ENCODE results near the gene FAM184B. TPM values are rescaled to one million over a fixed set of nuclear protein-coding genes. Genes with fewer than 3 reads are reported as not detected.

The FAM184B gene
- total and polyA plus RNA-seq, 2 of the 4 experiments (the other 2 are of a cell fraction) = 0.07 to 0.18 TPM

GRCh38 chr4:17807446-17807845 lies 26.0 kb upstream of the FAM184B start:
- H3K14ac ChIP-seq (replicated peaks; ENCODE audit: low read depth, low read length) = no peak overlapping the region; the same call in 1 of the 2 replicates
- in situ Hi-C loops (cut with MboI; ENCODE audit: low sequenced_read_pairs) = loop anchor here (25.0 kb wide), 1 partner anchor 220 kb away; the partner anchor contains the start of gene LAP3
- no TSS peak for BruUV-seq (replicated peaks)
- peak overlapping the region; percentile 14 for H2BK5ac ChIP-seq (ENCODE audit: low read depth, low read length, poor library complexity, severe bottlenecking)
- H4K5ac ChIP-seq (ENCODE audit: low read depth, low read length) = no peak overlapping the region
- H3K4me1 ChIP-seq (ENCODE audit: control insufficient read depth, insufficient read depth, low read length) = peaks cover 2% of the 10 kb centered on the region; the same call in 1 of the 2 replicates
- CTCF ChIA-PET = no interaction called here
- WGBS, 2 experiments (ENCODE audit: extremely low coverage in 2 of 2, insufficient read length in 1 of 2) = no CpG with 5 or more reads among the region's 6 CpGs
- H2AFZ ChIP-seq (replicated peaks; ENCODE audit: low read length, poor library complexity) = no peak overlapping the region
- no peak overlapping the region for H3K18ac ChIP-seq (ENCODE audit: low read depth, low read length)
- peak overlapping the region; percentile 28; the same call in 1 of the 2 replicates for H3K27ac ChIP-seq (ENCODE audit: insufficient read depth, low read length)
- H3K36me3 ChIP-seq (ENCODE audit: control insufficient read depth, insufficient read depth, low read length) = peaks cover 19% of the 10 kb centered on the region
- POLR2A ChIA-PET (ENCODE audit: unreplicated experiment) = no interaction called here
- no peaks in the 10 kb centered on the region for H3K27me3 ChIP-seq (ENCODE audit: control insufficient read depth, insufficient read depth, low read length)
- H2BK15ac ChIP-seq (ENCODE audit: low read depth, low read length) = no peak overlapping the region
- peaks cover 23% of the 10 kb centered on the region; the same call in 1 of the 2 replicates for H4K20me1 ChIP-seq (ENCODE audit: insufficient read depth, low read length)
- no peak for TF ChIP-seq USF2 (IDR thresholded peaks at IDR 0.05; ENCODE audit: low read depth, low read length)
- no peak for TF ChIP-seq MAFK (IDR thresholded peaks at IDR 0.05; ENCODE audit: low read depth, low read length)
- TF ChIP-seq CEBPB (IDR thresholded peaks at IDR 0.05; ENCODE audit: low read depth, low read length) = no peak
- no peak for TF ChIP-seq BHLHE40 (IDR thresholded peaks at IDR 0.05; ENCODE audit: low read depth, low read length)
- DNase-seq (peak; percentile 8), ATAC-seq (ENCODE audit: low read depth) (no peak)
- H2AK5ac ChIP-seq (ENCODE audit: low read depth, low read length) = no peak overlapping the region
- H4K91ac ChIP-seq (ENCODE audit: insufficient read depth, low read depth, low read length) = no peak overlapping the region
- peak overlapping the region; percentile 34 for H3K4me3 ChIP-seq (ENCODE audit: insufficient read depth, low read depth, low read length)
- H3K23ac ChIP-seq (ENCODE audit: low read depth, low read length) = peak overlapping the region; percentile 29; the same call in 1 of the 2 replicates
- H4K8ac ChIP-seq (ENCODE audit: low read depth in 2 of 2, low read length in 2 of 2) = no peak overlapping the region
- H3K9me3 ChIP-seq (ENCODE audit: control insufficient read depth, insufficient read depth, low read length) = no peaks in the 10 kb centered on the region
- H2BK20ac ChIP-seq (ENCODE audit: low read depth, low read length) = no peak overlapping the region
- dilution Hi-C loops (cut with HindIII; ENCODE audit: low sequenced_read_pairs, unreplicated experiment) = no loop called here
- H2AK9ac ChIP-seq (replicated peaks; ENCODE audit: low read depth, low read length, poor library complexity) = no peak overlapping the region
- H3K56ac ChIP-seq (ENCODE audit: extremely low read depth, insufficient read depth, low read length) = no peak overlapping the region
- intact Hi-C loops (cut with micrococcal nuclease) = no loop called here
- H3K79me1 ChIP-seq (ENCODE audit: low read depth in 1 of 2, low read length in 2 of 2) = peaks cover 19 to 31% of the 10 kb centered on the region in 2 experiments
- H3K4me2 ChIP-seq (ENCODE audit: low read depth, low read length) = peak overlapping the region; percentile 79
- peak overlapping the region; percentile 46; the same call in 1 of the 2 replicates for H3K9ac ChIP-seq (ENCODE audit: low read depth, low read length)
- no peak overlapping the region; the same call in 1 of the 2 replicates for H3K4ac ChIP-seq (ENCODE audit: low read depth, low read length)
- no peaks in the 10 kb centered on the region for H3K9me1 ChIP-seq (ENCODE audit: insufficient read depth, low read length)
- H2BK120ac ChIP-seq (ENCODE audit: low read depth, low read length) = no peak overlapping the region
